COLO668 (cell line): ENCODE results near the gene TJP1.

Source experiments
- DNase-seq: peaks from one replicate; lab custom pipeline; 2025; ENCODE audit not compliant: unreplicated experiment; lab: John Stamatoyannopoulos, UW

Gene TJP1

DNA sequence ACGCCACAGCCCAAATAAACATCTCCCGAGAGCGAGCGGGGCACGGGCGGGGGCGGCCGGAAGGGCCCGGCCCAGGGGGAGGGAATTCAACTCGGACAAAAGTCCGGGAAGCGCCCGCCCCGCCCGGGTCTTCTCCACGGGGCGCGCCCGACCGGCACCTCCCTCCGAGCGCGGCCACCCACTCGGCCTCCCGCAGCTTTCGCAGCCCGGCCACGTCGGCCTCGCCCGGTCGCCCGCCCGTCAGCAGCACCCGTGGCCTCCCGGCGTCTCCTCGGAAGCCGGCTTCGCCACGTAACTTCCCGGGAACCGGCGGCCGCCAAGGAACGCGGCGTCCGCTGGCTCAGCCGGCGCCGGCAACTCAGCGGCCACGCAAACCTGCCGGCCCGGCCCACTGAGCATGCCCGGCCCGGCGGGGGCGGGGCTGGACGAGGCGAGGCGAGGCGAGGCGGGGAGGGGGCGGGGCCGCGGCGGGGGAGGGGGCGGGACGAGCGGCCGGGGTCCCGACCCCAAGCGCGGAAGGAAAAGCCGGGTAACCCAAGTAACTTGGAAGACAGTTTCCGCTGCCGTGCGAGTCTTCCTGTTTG is at the start of gene TJP1:
Gene TJP1 (minus strand): TSS at position 369 of the 584 bp plus-strand sequence. CDS start 440 bp downstream, outside the sequence.
- DNase-seq = peak; percentile 87

GRCh38 chr15:29871401-29871800 is 49.1 kb upstream of the TJP1 start:
- DNase-seq = no peak

GRCh38 chr15:29870495-29871151 is 48.4 kb upstream of the TJP1 start:
- DNase-seq = no peak

DNA sequence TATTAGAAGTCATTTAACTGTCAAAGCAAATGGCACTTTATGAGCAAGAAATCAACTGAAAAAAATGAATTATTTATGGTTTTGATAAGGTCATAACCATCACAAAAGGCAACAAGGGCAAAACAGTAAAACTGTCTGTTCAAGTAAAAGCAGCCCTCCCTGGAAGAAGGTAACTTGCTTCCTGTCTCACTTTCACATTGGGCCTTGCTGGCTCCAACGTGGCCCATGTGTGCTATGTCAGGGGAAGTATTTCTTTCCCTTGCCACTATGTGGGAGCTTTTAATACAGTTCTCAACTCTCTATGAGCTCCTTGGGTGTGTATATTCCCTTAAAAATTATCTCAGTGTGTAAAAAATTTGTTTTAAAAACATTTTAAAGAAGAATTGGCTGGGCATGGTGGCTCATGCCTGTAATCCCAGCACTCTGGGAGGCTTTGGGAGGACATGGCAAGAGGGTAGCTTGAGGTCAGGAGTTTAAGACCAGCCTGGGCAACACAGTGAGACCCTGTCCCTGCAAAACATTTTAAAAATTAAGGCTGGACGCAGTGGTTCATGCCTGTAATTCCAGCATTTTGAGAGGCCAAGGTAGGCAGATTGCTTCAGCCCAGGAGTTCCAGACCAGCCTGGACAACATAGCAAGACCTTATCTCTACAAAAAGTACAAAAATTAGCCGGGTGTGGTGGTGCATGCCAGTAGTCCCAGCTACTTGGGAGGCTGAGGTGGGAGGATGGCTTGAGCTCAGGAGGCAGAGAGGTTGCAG is 45.2 kb upstream of the TJP1 start:
- no peak for DNase-seq

DNA sequence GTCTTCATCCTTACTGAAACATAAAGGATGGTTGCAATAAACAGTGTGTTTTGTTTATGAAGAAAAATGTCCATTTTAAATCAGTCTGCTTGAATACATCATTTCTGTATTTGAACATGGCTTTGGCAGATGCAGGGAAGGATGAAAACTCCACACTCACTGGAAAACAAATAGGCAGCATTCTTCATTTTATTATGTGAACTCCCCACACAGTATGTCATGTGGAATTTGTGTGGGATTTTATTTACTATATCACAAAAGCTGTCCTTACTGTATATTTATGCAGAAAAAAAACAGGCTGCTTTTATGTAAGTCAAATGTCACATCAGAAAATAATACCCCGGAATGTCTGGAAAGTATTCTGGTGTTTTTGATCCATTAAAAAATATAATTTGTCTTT is 44.1 kb upstream of the TJP1 start:
- no peak for DNase-seq

DNA sequence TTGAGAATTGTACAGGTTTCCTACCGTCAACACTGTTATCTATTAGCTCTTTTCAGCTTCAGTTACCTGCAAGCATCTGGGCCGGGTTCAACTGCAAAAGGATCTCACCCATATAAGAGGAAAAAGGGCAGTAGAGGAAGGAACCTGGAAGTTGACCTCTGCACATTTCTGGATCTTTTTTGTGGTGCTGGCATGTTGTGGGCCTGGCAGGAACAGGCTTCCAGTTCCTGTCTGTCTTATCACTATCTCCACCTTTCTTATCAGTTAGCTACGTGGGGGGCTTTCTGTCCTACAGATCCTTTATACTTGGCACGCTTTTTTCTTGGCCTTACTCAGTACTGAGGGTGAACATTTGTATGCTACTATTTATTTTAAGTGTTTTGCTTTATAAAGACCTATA is 42.2 kb upstream of the TJP1 start:
- no peak for DNase-seq

DNA sequence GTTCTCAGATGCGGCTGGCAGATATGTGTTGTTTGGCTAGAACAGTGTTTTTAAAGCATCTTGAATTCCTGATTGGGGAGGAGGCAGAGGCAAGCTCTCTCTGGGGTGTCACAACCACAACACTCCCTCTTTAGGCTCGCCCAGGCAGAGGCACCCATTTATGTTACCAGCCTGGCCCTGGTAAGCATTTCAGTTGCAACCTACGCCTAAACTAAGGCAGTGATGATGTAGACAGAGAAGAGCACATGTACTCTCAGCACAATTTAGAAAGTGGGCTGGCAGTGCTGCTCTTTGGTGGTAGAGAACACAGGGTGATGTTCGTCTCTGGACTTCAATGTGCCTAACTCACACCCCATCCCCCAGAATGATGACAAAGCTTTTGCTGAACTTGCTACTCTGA is 41.2 kb upstream of the TJP1 start:
- DNase-seq = no peak

GRCh38 chr15:29862271-29862670 is 40.0 kb upstream of the TJP1 start:
- no peak for DNase-seq

DNA sequence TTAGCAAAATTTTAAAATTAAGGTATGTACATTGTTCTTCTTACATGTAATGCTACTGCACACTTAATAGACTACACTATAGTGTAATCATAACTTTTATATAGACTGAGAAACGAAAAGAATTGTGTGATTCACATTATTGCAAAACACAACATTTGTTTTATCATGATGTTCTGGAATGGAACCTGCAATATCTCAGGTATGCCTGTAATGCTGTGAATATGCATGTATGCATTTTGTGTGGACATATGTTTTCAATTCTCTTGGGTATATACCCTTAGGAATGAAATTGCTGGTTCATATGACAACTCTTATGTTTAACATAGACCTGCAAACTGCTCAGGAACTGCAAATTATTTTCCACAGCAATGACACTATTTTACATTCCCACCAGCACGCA is 38.6 kb upstream of the TJP1 start:
- DNase-seq = no peak

- no peak for DNase-seq
Observed at GRCh38 chr15:29859973-29860715, 37.9 kb upstream of the TJP1 start.

DNA sequence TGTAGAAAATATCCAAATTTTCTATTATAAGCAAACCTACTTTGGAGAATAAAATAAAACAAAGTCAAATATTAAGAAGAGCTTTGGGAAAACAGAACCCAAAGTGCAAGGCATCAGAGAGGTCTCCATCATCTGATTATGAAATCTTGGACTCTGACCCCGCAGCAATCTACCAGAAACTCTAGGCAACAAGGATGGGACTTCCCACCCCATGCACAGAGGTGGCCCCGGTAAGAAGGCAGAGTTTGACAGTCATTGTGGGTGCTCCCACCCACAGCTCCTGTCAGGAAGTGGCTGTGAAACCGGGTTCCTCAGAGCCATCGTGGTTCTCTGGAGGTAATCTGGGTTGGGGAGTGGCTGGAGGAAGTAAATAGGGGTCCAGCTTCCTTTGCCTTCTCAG is 37.0 kb upstream of the TJP1 start:
- DNase-seq = no peak

DNA sequence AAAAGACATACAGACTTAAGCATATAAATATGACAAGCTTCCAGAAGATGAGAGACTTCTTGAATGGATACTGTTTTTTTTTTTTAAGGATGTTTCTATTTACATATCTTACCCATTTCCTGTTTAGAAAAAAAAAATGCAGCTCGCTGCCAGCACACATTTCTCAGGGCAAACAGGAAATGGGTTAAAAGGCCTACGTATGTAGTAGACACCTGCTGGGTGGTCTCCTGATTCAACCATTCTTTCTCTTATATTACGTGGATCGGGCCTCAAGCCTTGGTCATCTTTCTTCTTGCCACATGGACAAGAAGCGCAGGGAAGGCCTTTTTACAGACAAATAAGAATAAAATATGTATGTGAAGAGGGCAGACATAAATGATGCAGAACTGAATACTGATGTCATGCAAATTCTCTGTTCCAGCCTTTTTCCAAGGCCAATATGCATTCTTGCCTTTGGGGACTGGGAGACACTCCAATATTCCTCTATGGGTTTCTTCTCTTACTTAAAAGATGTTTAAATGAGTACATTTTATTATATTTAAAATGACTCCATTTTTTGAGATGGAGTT is 35.0 kb upstream of the TJP1 start:
- DNase-seq = no peak

- DNase-seq = no peak
Observed at GRCh38 chr15:29854413-29854812, 32.1 kb upstream of the TJP1 start.

- no peak for DNase-seq
Observed at GRCh38 chr15:29853211-29853987, 31.1 kb upstream of the TJP1 start.

GRCh38 chr15:29852201-29852600 is 29.9 kb upstream of the TJP1 start:
- no peak for DNase-seq

GRCh38 chr15:29849716-29850115 is 27.4 kb upstream of the TJP1 start:
- no peak for DNase-seq

GRCh38 chr15:29849218-29849617 is 26.9 kb upstream of the TJP1 start:
- no peak for DNase-seq

GRCh38 chr15:29844290-29844903 is 22.1 kb upstream of the TJP1 start:
- DNase-seq = no peak

GRCh38 chr15:29842290-29842689 is 20.0 kb upstream of the TJP1 start:
- no peak for DNase-seq

GRCh38 chr15:29840926-29841325 is 18.7 kb upstream of the TJP1 start:
- no peak for DNase-seq
